Psoas muscle (tissue), 8 donors: Measurements from ENCODE around the gene PPFIA1. TPM values are rescaled to one million over a fixed set of nuclear protein-coding genes. Genes with fewer than 3 reads are reported as not detected.

ENCODE experiments used
- ATAC-seq, 4 donors: fragments of 200-7000 bp; cut with Tn5 transposase; one replicate each; pipeline ENCODE4 v1.9.1; 2020; ENCODE audit warnings: moderate library complexity in 3 of 4, mild to moderate bottlenecking in 2 of 4
- DNase-seq, 2 donors: peaks; one replicate each; pipeline ENCODE4 v3.0.0-alpha.2; 2020
- H3K27ac ChIP-seq: fragments of 200-600 bp; one replicate; pipeline ENCODE4 v1.8.0; 2022
- H3K27me3 ChIP-seq, 3 donors: fragments of 200-600 bp in 1 of 3; one replicate each; pipeline versions ENCODE4 v1.6.1 to v1.8.0; 2013 to 2022; ENCODE audit warnings: low read length in 2 of 3, mild to moderate bottlenecking in 2 of 3, moderate library complexity in 1 of 3; ENCODE audit not compliant: insufficient read depth in 3 of 3
- H3K36me3 ChIP-seq, 2 donors: fragments of 200-600 bp in 1 of 2; one replicate each; pipeline versions ENCODE4 v1.6.1 to v1.8.0; 2013 to 2022; ENCODE audit warnings: low read depth in 1 of 2, mild to moderate bottlenecking in 1 of 2, moderate library complexity in 1 of 2; ENCODE audit not compliant: insufficient read depth in 1 of 2
- H3K4me1 ChIP-seq: fragments of 200-600 bp; one replicate; pipeline ENCODE4 v1.8.0; 2022
- H3K4me3 ChIP-seq: fragments of 200-600 bp; one replicate; pipeline ENCODE4 v1.8.0; 2022; ENCODE audit warnings: mild to moderate bottlenecking
- H3K9me3 ChIP-seq: fragments of 200-600 bp; one replicate; pipeline ENCODE4 v1.8.0; 2022
- CTCF ChIP-seq: fragments of 200-600 bp; IDR thresholded peaks from one replicate; pipeline ENCODE4 v1.8.0; 2022; ENCODE audit warnings: antibody characterized with exemption
- WGBS, 3 donors: extraction: QIAGEN DNeasy Blood & Tissue Kit; methylation state at CpG; one replicate each; pipeline versions ENCODE4 v1.1.6 to v1.1.7; 2013; 5-methylcytosine and 5-hydroxymethylcytosine counted together
- intact Hi-C, 2 donors: fragments of 100-400 bp; cut with DNase I; formaldehyde crosslinking; loops; one replicate each; pipeline versions ENCODE4 v1.11.0 to v1.14.2; 2022
- polyA plus RNA-seq, 3 donors: library from polyadenylated mRNA; stranded (reverse); fragments of 200-250 nt; gene quantifications; one replicate each; pipeline ENCODE4 v1.2.3, GENCODE V29; 2013
- total RNA-seq, 4 donors: library from RNA; stranded (reverse); fragmentation: NEBNext Ultra II Directional in 2 of 4; extraction: Animal tissue kit (Norgen Biotek cat#: 25700) in 2 of 4; gene quantifications; one replicate each; pipeline versions ENCODE4 v1.2.1 to v1.2.4, GENCODE V29; 2021 to 2023
- donor health status: healthy with polysubstance abuse.
- donor health status: DM: no; HTN: no; CAD: no; lungs with moderate emphysema.
- donor health status: Bipolar disorder and iron deficiency.
- donor health status: healthy.
- donor health status: DM: yes; HTN: yes; CAD: no.
- donor health status: DM: no; HTN: no; CAD: no.
- donor health status: DM: no; HTN: no; CAD: no.
- donor health status: DM: yes; HTN: yes; CAD: no.

The PPFIA1 gene
- total and polyA plus RNA-seq, 7 donors: 16.7 to 49.5 (median 34.3) TPM

GRCh38 chr11:70247042-70247709 lies 23.3 kb upstream of the PPFIA1 start:
- intact Hi-C loops: no loop called here
- Histone ChIP-seq H3K27me3 (no peaks in the 10 kb centered on the region), H3K4me3 (no peak overlapping the region), H3K4me1 (no peaks in the 10 kb centered on the region), H3K9me3 (no peaks in the 10 kb centered on the region), H3K36me3 (no peaks in the 10 kb centered on the region), H3K27ac (no peak overlapping the region)
- DNase-seq (peak in 1 of 2 donors; percentile 23), ATAC-seq (peak in 1 of 4 donors; percentile 13)
- no peak for TF ChIP-seq CTCF
- WGBS, 3 donors: 56 to 63% (median 62%) methylated on average over 8 of the region's 8 CpGs

GRCh38 chr11:70247710-70248072 lies 22.8 kb upstream of the PPFIA1 start:
- Histone ChIP-seq H3K4me3 (no peak overlapping the region), H3K27ac (no peak overlapping the region), H3K27me3 (no peaks in the 10 kb centered on the region), H3K4me1 (no peaks in the 10 kb centered on the region), H3K36me3 (no peaks in the 10 kb centered on the region), H3K9me3 (no peaks in the 10 kb centered on the region)
- WGBS, 3 donors: 21 to 43% (median 32%) methylated on average over 4 of the region's 4 CpGs
- TF ChIP-seq CTCF: no peak
- peak; percentile 71 to 73 for DNase-seq
- intact Hi-C loops: no loop called here
- ATAC-seq: peak; percentile 68 to 94 (median 88)

- 56 to 68% (median 60%) methylated on average over 14 to 15 of the region's 16 CpGs for WGBS, 3 donors
- Histone ChIP-seq H3K9me3 (no peaks in the 10 kb centered on the region), H3K27me3 (no peaks in the 10 kb centered on the region), H3K4me1 (no peaks in the 10 kb centered on the region), H3K27ac (no peak overlapping the region), H3K36me3 (no peaks in the 10 kb centered on the region), H3K4me3 (no peak overlapping the region)
- intact Hi-C loops: no loop called here
- TF ChIP-seq CTCF: no peak
- peak in 1 of 2 donors; percentile 19 for DNase-seq
- ATAC-seq: no peak
Measured at GRCh38 chr11:70250876-70251658, 19.4 kb upstream of the PPFIA1 start.

GRCh38 chr11:70251659-70252321 lies 18.7 kb upstream of the PPFIA1 start:
- 56 to 67% (median 59%) methylated on average over 21 of the region's 21 CpGs for WGBS, 3 donors
- Histone ChIP-seq H3K36me3 (no peaks in the 10 kb centered on the region), H3K27me3 (no peaks in the 10 kb centered on the region), H3K27ac (no peak overlapping the region), H3K4me1 (no peaks in the 10 kb centered on the region), H3K9me3 (no peaks in the 10 kb centered on the region), H3K4me3 (no peak overlapping the region)
- TF ChIP-seq CTCF: no peak
- intact Hi-C loops: no loop called here
- DNase-seq (peak; percentile 48 to 65), ATAC-seq (peak in 1 of 4 donors; percentile 71)
